GM12878 (cell line): Measurements from ENCODE around the gene TPCN2. TPM values are rescaled to one million over a fixed set of nuclear protein-coding genes. Genes with fewer than 3 reads are reported as not detected.

Experiments
- ATAC-seq: fragments of 200-7000 bp; cut with Tn5 transposase; 3 replicates; pipeline ENCODE4 v1.9.1; 2020; ENCODE audit warnings: mild to moderate bottlenecking, moderate library complexity
- BruUV-seq: library from RNA; stranded (reverse); fragments of 400-500 nt; replicated peaks from 2 replicates; lab custom pipeline; 2021; lab: Mats Ljungman, UMichigan
- CTCF ChIA-PET: fragments of 300-600 bp; sonication (Branson Sonifier 250); formaldehyde crosslinking; extraction: SDS; loops from one replicate; lab custom pipeline; 2021; ENCODE audit warnings: inconsistent platforms; lab: Yijun Ruan, JAX
- POLR2A ChIA-PET: fragments of 350-600 bp; formaldehyde crosslinking; extraction: SDS; loops from one replicate; lab custom pipeline; 2021; ENCODE audit warnings: inconsistent platforms; lab: Charles Lee
- RAD21 ChIA-PET: fragments of 300-600 bp; sonication (Branson Sonifier 250); formaldehyde crosslinking; loops from one replicate; lab custom pipeline; 2023; ENCODE audit warnings: antibody characterized with exemption; ENCODE audit not compliant: unreplicated experiment; lab: Charles Lee
- SMC1A ChIA-PET: fragments of 300-600 bp; sonication (Branson Sonifier 250); formaldehyde crosslinking; loops from one replicate; lab custom pipeline; 2023; ENCODE audit not compliant: unreplicated experiment, uncharacterized antibody; lab: Charles Lee
- DNase-seq: peaks from one replicate; pipeline ENCODE4 v3.0.0-alpha.2; 2011; ENCODE audit warnings: low read depth, low spot score
- FAIRE-seq: peaks from 3 replicates; lab custom pipeline; 2011; peaks lifted over from hg19 to GRCh38; lab: Jason Lieb, UNC
- H2AFZ ChIP-seq: 2 replicates; pipeline ENCODE4 v1.6.0; 2011; ENCODE audit warnings: low read depth, low read length, control low read depth; ENCODE audit not compliant: control insufficient read depth
- H3K27ac ChIP-seq: 2 replicates; pipeline ENCODE4 v1.5.1; 2011; ENCODE audit warnings: control low read depth; ENCODE audit not compliant: control insufficient read depth, insufficient read depth
- H3K27me3 ChIP-seq, 2 experiments: replicated peaks in 1 of 2; 2 replicates each; pipeline versions ENCODE4 v1.6.0 to v1.6.1; 2011; ENCODE audit warnings: low read length in 1 of 2; ENCODE audit not compliant: control insufficient read depth in 2 of 2, insufficient read depth in 2 of 2
- H3K36me3 ChIP-seq, 2 experiments: 2 replicates each; pipeline ENCODE4 v1.5.1; 2011; ENCODE audit warnings: low read length in 1 of 2; ENCODE audit not compliant: control insufficient read depth in 2 of 2, insufficient read depth in 2 of 2
- H3K4me1 ChIP-seq: 2 replicates; pipeline ENCODE4 v1.6.1; 2011; ENCODE audit warnings: mild to moderate bottlenecking, low read length, moderate library complexity, mixed read lengths; ENCODE audit not compliant: control insufficient read depth, insufficient read depth
- H3K4me2 ChIP-seq: 2 replicates; pipeline ENCODE4 v1.6.0; 2011; ENCODE audit warnings: control low read depth; ENCODE audit not compliant: control insufficient read depth, insufficient read depth
- H3K4me3 ChIP-seq: fragments of 200-600 bp; sonication (generic); 2 replicates; pipeline ENCODE4 v1.5.1; 2016
- H3K79me2 ChIP-seq: 2 replicates; pipeline ENCODE4 v1.6.0; 2011; ENCODE audit warnings: low read length; ENCODE audit not compliant: control insufficient read depth, insufficient read depth
- H3K9ac ChIP-seq: 2 replicates; pipeline ENCODE4 v1.8.0; 2011; ENCODE audit warnings: low read length, control low read depth, mixed read lengths; ENCODE audit not compliant: control insufficient read depth, insufficient read depth
- H3K9me3 ChIP-seq: replicated peaks from 3 replicates; pipeline ENCODE4 v1.5.1; 2011; ENCODE audit warnings: mild to moderate bottlenecking, low read length; ENCODE audit not compliant: control insufficient read depth, insufficient read depth
- H4K20me1 ChIP-seq: 2 replicates; pipeline ENCODE4 v1.6.0; 2011; ENCODE audit not compliant: control insufficient read depth, insufficient read depth
- CBFB ChIP-seq: IDR thresholded peaks from 2 replicates; pipeline ENCODE4 v1.6.1; 2016; ENCODE audit warnings: antibody characterized with exemption, low read depth
- CEBPB ChIP-seq, 2 experiments: fragments of 150-350 bp in 1 of 2; IDR thresholded peaks; 2 replicates each; pipeline ENCODE4 v1.6.1; 2012 to 2014; ENCODE audit warnings: low read depth in 2 of 2, low read length in 2 of 2, borderline replicate concordance in 1 of 2, inconsistent platforms in 1 of 2
- CHD2 ChIP-seq: IDR thresholded peaks from 2 replicates; pipeline ENCODE4 v1.6.1; 2011; ENCODE audit warnings: low read depth, low read length, improper control_type of control experiment, borderline replicate concordance
- DPF2 ChIP-seq: fragments of 450-650 bp; IDR thresholded peaks from 2 replicates; pipeline ENCODE4 v1.6.1; 2017; ENCODE audit warnings: mild to moderate bottlenecking
- E4F1 ChIP-seq: fragments of 450-650 bp; IDR thresholded peaks from 2 replicates; pipeline ENCODE4 v1.6.1; 2018; ENCODE audit warnings: borderline replicate concordance, mild to moderate bottlenecking; ENCODE audit not compliant: partially characterized antibody
- GABPA ChIP-seq: IDR thresholded peaks from 2 replicates; pipeline ENCODE4 v1.6.1; 2014; ENCODE audit warnings: antibody characterized with exemption, low read depth, mild to moderate bottlenecking, inconsistent platforms
- HSF1 ChIP-seq: fragments of 150-350 bp; IDR thresholded peaks from 2 replicates; pipeline ENCODE4 v1.6.1; 2014; ENCODE audit warnings: mild to moderate bottlenecking, low read depth, low read length
- NBN ChIP-seq: fragments of 450-650 bp; IDR thresholded peaks from 2 replicates; pipeline ENCODE4 v1.6.1; 2016
- NR2C1 ChIP-seq: fragments of 450-650 bp; IDR thresholded peaks from 2 replicates; pipeline ENCODE4 v1.6.1; 2017; ENCODE audit warnings: antibody characterized with exemption, mild to moderate bottlenecking, moderate library complexity
- NR2C2 ChIP-seq: IDR thresholded peaks from 2 replicates; pipeline ENCODE4 v1.6.1; 2011; ENCODE audit warnings: borderline replicate concordance, low read depth; ENCODE audit not compliant: control insufficient read depth, insufficient read length
- REST ChIP-seq: IDR thresholded peaks from 2 replicates; pipeline ENCODE4 v1.6.1; 2012; ENCODE audit warnings: mild to moderate bottlenecking, low read depth, low read length
- SMC3 ChIP-seq: IDR thresholded peaks from 2 replicates; pipeline ENCODE4 v1.6.1; 2011; ENCODE audit warnings: low read length, improper control_type of control experiment, borderline replicate concordance
- SREBF2 ChIP-seq: IDR thresholded peaks from 2 replicates; pipeline ENCODE4 v1.6.1; 2012; ENCODE audit warnings: mild to moderate bottlenecking, low read length
- STAT1 ChIP-seq: fragments of 450-650 bp; conservative IDR thresholded peaks from 2 replicates; pipeline ENCODE4 v1.6.1; 2014; ENCODE audit warnings: antibody characterized with exemption, mild to moderate bottlenecking
- TARDBP ChIP-seq: IDR thresholded peaks from 2 replicates; pipeline ENCODE4 v1.6.1; 2016; ENCODE audit warnings: borderline replicate concordance
- TCF3 ChIP-seq: IDR thresholded peaks from 2 replicates; pipeline ENCODE4 v1.6.1; 2012; ENCODE audit warnings: low read depth, mild to moderate bottlenecking, low read length, borderline replicate concordance; ENCODE audit not compliant: insufficient read depth
- YBX1 ChIP-seq: fragments of 450-650 bp; IDR thresholded peaks from 2 replicates; pipeline ENCODE4 v1.6.1; 2016; ENCODE audit warnings: antibody characterized with exemption
- WGBS: methylation state at CpG from one replicate; pipeline ENCODE4 v1.1.6; 2016; ENCODE audit warnings: low lambda C conversion rate; ENCODE audit not compliant: insufficient replicate concordance, insufficient coverage; ENCODE audit errors: missing lambda C conversion rate; 5-methylcytosine and 5-hydroxymethylcytosine counted together
- in situ Hi-C: fragments of 300-500 bp; cut with MboI; formaldehyde crosslinking; loops from 9 replicates; pipeline ENCODE4 v1.14.3; 2018; ENCODE audit warnings: mixed read lengths
- intact Hi-C: fragments of 100-400 bp; cut with micrococcal nuclease; formaldehyde crosslinking; loops from one replicate; pipeline ENCODE4 v1.14.2; 2022; ENCODE audit not compliant: unreplicated experiment
- polyA plus RNA-seq, 11 experiments: library from polyadenylated mRNA; depleted of rRNA in 4 of 11; unstranded in 6 of 11; stranded (reverse) in 5 of 11; fragments of >200 nt; fragmentation: Nextera tagmentation in 4 of 11; fragmentation: Illumina TruSeq in 1 of 11; extraction: Ambion mirVana in 4 of 11; extraction: Trizol in 1 of 11; gene quantifications; 1 replicate in 1 of 11; 2 replicates in 10 of 11; pipeline versions ENCODE4 v1.2.1 to v1.2.3, GENCODE V29; 2011 to 2016; ENCODE audit warnings: inconsistent platforms in 2 of 11, missing spikeins in 2 of 11, low read depth in 1 of 11
- total RNA-seq, 4 experiments: library from RNA; depleted of rRNA in 3 of 4; stranded (reverse); fragments of >200 nt in 3 of 4; fragmentation: Illumina TruSeq in 1 of 4; extraction: Trizol in 1 of 4; gene quantifications; 2 replicates each; pipeline versions ENCODE4 v1.2.1 to v1.2.3, GENCODE V29; 2013 to 2021
- TF ChIP-seq, protein P1 (sequence below): fragments of 450-650 bp; IDR thresholded peaks from 2 replicates; pipeline ENCODE4 v1.6.1; 2017; ENCODE audit warnings: low read depth, mild to moderate bottlenecking, moderate library complexity

The TPCN2 gene
- total and polyA plus RNA-seq, 10 of the 15 experiments (the other 5 are each of a cell fraction or from before 2014, with no cell fraction given), result 1.7 to 18.4 (median 8.4) TPM

DNA sequence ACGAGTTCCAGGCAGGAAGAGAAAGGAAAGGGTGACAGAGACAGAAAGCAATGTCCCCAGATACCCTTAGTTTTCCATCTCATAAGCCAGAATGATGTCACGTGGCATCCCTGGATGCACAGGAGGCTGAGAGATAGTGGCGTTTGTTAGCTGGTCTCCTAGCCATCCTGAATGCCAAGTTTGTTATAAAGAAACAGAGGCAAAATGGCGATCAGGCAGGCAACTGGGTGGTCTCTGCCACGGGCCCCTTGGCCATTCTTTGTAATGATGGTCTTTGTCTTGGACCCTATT lies 112.3 kb downstream of the TPCN2 start:
- SMC1A ChIA-PET, result no interaction called here
- CTCF ChIA-PET, result no interaction called here

More for the DNA sequence above, 112.3 kb downstream of the TPCN2 start:
- peaks cover 5% of the 10 kb centered on the region for H3K79me2 ChIP-seq
- H2AFZ ChIP-seq, result no peak overlapping the region
- H3K27ac ChIP-seq, result no peak overlapping the region
- POLR2A ChIA-PET, result interaction anchor here (0.9 kb wide), 1 partner anchor 45 kb away, joined by 3 read pairs; no protein-coding TSS in a partner anchor
- peaks cover 4% of the 10 kb centered on the region; the same call in 2 of the 3 replicates for H3K9me3 ChIP-seq
- H3K36me3 ChIP-seq, result no peaks in the 10 kb centered on the region
- TF ChIP-seq REST (no peak), NBN (no peak), E4F1 (no peak), STAT1 (no peak), YBX1 (no peak), CHD2 (no peak), SREBF2 (no peak), TARDBP (no peak), NR2C2 (no peak), CEBPB (IDR thresholded peaks at IDR 0.05; ENCODE audit: borderline replicate concordance in 1 of 2, low read depth in 2 of 2, low read length in 2 of 2) (no peak), CBFB (no peak), SMC3 (no peak), HSF1 (no peak), GABPA (no peak), NR2C1 (no peak), TCF3 (no peak), DPF2 (no peak)
- TF ChIP-seq, protein P1, sequence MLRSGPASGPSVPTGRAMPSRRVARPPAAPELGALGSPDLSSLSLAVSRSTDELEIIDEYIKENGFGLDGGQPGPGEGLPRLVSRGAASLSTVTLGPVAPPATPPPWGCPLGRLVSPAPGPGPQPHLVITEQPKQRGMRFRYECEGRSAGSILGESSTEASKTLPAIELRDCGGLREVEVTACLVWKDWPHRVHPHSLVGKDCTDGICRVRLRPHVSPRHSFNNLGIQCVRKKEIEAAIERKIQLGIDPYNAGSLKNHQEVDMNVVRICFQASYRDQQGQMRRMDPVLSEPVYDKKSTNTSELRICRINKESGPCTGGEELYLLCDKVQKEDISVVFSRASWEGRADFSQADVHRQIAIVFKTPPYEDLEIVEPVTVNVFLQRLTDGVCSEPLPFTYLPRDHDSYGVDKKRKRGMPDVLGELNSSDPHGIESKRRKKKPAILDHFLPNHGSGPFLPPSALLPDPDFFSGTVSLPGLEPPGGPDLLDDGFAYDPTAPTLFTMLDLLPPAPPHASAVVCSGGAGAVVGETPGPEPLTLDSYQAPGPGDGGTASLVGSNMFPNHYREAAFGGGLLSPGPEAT, result no peak
- in situ Hi-C loops (no loop called here), intact Hi-C loops (no loop called here)
- WGBS, result 69% methylated on average over 5 of the region's 5 CpGs
- FAIRE-seq (no peak), ATAC-seq (no peak), DNase-seq (no peak)
- RAD21 ChIA-PET, result interaction anchor here (1.7 kb wide), 1 partner anchor 136 kb away, joined by 4 read pairs; no protein-coding TSS in a partner anchor
- no peaks in the 10 kb centered on the region for H3K27me3 ChIP-seq
- peaks cover 14% of the 10 kb centered on the region for H3K4me1 ChIP-seq
- no peak overlapping the region for H3K4me3 ChIP-seq
- no peak overlapping the region for H3K4me2 ChIP-seq
- no peak overlapping the region for H3K9ac ChIP-seq
- no peaks in the 10 kb centered on the region for H4K20me1 ChIP-seq
- BruUV-seq, result no TSS peak
